Omental fat pad (tissue), 4 donors: Measurements from ENCODE around the gene TRIM66. TPM values are rescaled to one million over a fixed set of nuclear protein-coding genes. Genes with fewer than 3 reads are reported as not detected.
"Not testable (repeated sequence)": the region's sequence is repeated elsewhere in the genome, so short reads cannot be mapped to it uniquely, and the experiment has no call there.

Experiments
- ATAC-seq: fragments of 150-250 bp; one replicate; pipeline ENCODE4 v1.9.1; 2016; ENCODE audit warnings: mild to moderate bottlenecking, moderate library complexity; ENCODE audit not compliant: low FRiP score
- DNase-seq: peaks from one replicate; pipeline ENCODE4 v3.0.0-alpha.2; 2019; ENCODE audit warnings: low spot score
- CTCF ChIP-seq, 3 donors: fragments of 450-650 bp; IDR thresholded peaks; one replicate each; pipeline ENCODE4 v1.5.1; 2016 to 2017; ENCODE audit warnings: antibody characterized with exemption in 3 of 3, mild to moderate bottlenecking in 3 of 3, moderate library complexity in 2 of 3
- total RNA-seq, 4 donors: library from RNA; depleted of rRNA; stranded (reverse); fragments of >200 nt; gene quantifications; one replicate each; pipeline ENCODE4 v1.1.0, GENCODE V29; 2016

Gene TRIM66
- total RNA-seq, 4 donors from 2014 or later, result 3.7 to 11.3 (median 5.1) TPM

- TF ChIP-seq CTCF (IDR thresholded peaks at IDR 0.05), result no peak
- DNase-seq, result no peak
- ATAC-seq, result no peak
Measured at GRCh38 chr11:8679006-8679405, 3.5 kb downstream of the TRIM66 start.

- no peak for TF ChIP-seq CTCF (IDR thresholded peaks at IDR 0.05)
- no peak for DNase-seq
- ATAC-seq, result no peak
Measured at GRCh38 chr11:8676458-8676857, 6.0 kb downstream of the TRIM66 start.

GRCh38 chr11:8674859-8675258 lies 7.6 kb downstream of the TRIM66 start:
- no peak for TF ChIP-seq CTCF (IDR thresholded peaks at IDR 0.05)

GRCh38 chr11:8672346-8672745 lies 10.1 kb downstream of the TRIM66 start:
- TF ChIP-seq CTCF (IDR thresholded peaks at IDR 0.05), result no peak
- ATAC-seq (no peak), DNase-seq (no peak)

More at GRCh38 chr11:8674859-8675258, 7.6 kb downstream of the TRIM66 start:
- DNase-seq, result no peak
- no peak for ATAC-seq

GRCh38 chr11:8671651-8672062 lies 10.8 kb downstream of the TRIM66 start:
- DNase-seq, result no peak
- no peak for TF ChIP-seq CTCF (IDR thresholded peaks at IDR 0.05)
- no peak for ATAC-seq

GRCh38 chr11:8671193-8671612 lies 11.3 kb downstream of the TRIM66 start:
- no peak for TF ChIP-seq CTCF (IDR thresholded peaks at IDR 0.05)
- DNase-seq (no peak), ATAC-seq (peak; percentile 89)

- not testable (repeated sequence) for ATAC-seq, DNase-seq
Measured at GRCh38 chr11:8670081-8670480, 12.4 kb downstream of the TRIM66 start.

GRCh38 chr11:8665222-8665621 lies 17.2 kb downstream of the TRIM66 start:
- ATAC-seq (no peak), DNase-seq (no peak)
- TF ChIP-seq CTCF (IDR thresholded peaks at IDR 0.05), result no peak
